KOPT-K1 (cell line): ENCODE results near the gene CDH23.

Experiments used
- H3K27ac ChIP-seq: fragments of 200-600 bp; sonication (generic); 2 replicates; pipeline ENCODE4 v1.5.1; 2016; ENCODE audit warnings: antibody characterized with exemption, mild to moderate bottlenecking, low read depth, low read length; ENCODE audit not compliant: poor library complexity, severe bottlenecking
- H3K36me3 ChIP-seq: fragments of 200-600 bp; sonication (generic); 2 replicates; pipeline ENCODE4 v1.5.1; 2017; ENCODE audit warnings: antibody characterized with exemption, mild to moderate bottlenecking, low read length, moderate library complexity; ENCODE audit not compliant: insufficient read depth
- H3K9me3 ChIP-seq: fragments of 200-600 bp; sonication (generic); 2 replicates; pipeline ENCODE4 v1.5.1; 2017; ENCODE audit warnings: antibody characterized with exemption, low read length, mild to moderate bottlenecking; ENCODE audit not compliant: insufficient read depth, poor library complexity, severe bottlenecking

Gene CDH23

GRCh38 chr10:71860243-71861029, 463.7 kb downstream of the CDH23 start:
- H3K36me3 ChIP-seq = no peaks in the 10 kb centered on the region

GRCh38 chr10:71863203-71863602, 466.5 kb downstream of the CDH23 start:
- Histone ChIP-seq H3K36me3 (no peaks in the 10 kb centered on the region), H3K27ac (no peak overlapping the region), H3K9me3 (no peaks in the 10 kb centered on the region)

More at GRCh38 chr10:71860243-71861029, 463.7 kb downstream of the CDH23 start:
- peak overlapping the region; percentile 67 for H3K27ac ChIP-seq
- no peaks in the 10 kb centered on the region for H3K9me3 ChIP-seq

GRCh38 chr10:71864911-71865361, 468.2 kb downstream of the CDH23 start:
- peak overlapping the region; percentile 60 for H3K27ac ChIP-seq
- no peaks in the 10 kb centered on the region for H3K36me3 ChIP-seq
- H3K9me3 ChIP-seq = no peaks in the 10 kb centered on the region
